HepG2 (cell line): Measurements from ENCODE around the gene ABCB6. TPM values are rescaled to one million over a fixed set of nuclear protein-coding genes. Genes with fewer than 3 reads are reported as not detected.

Experiments
- ATF3 ChIP-seq: sonication (generic); formaldehyde crosslinking; IDR thresholded peaks from 2 replicates; pipeline ENCODE4 v1.4.0; 2020; ENCODE audit warnings: missing genetic modification reagents
- CBX2 ChIP-seq, 2 experiments: fragments of 200-600 bp in 1 of 2; sonication (generic); formaldehyde crosslinking in 1 of 2; IDR thresholded peaks; 2 replicates each; pipeline versions ENCODE4 v1.7.0 to v1.8.1; 2018 to 2022; ENCODE audit warnings: low read depth in 2 of 2, low read length in 1 of 2, mild to moderate bottlenecking in 1 of 2, missing genetic modification reagents in 1 of 2
- EHMT2 ChIP-seq: fragments of 200-600 bp; sonication (generic); IDR thresholded peaks from 2 replicates; pipeline ENCODE4 v1.7.0; 2017; ENCODE audit warnings: antibody characterized with exemption, low read depth, low read length, borderline replicate concordance
- EP300 ChIP-seq, 3 experiments: sonication (generic) in 1 of 3; formaldehyde crosslinking in 1 of 3; IDR thresholded peaks; 2 replicates each; pipeline versions ENCODE4 v1.5.1 to v1.6.1; 2011 to 2020; ENCODE audit warnings: low read depth in 2 of 3, low read length in 2 of 3, borderline replicate concordance in 1 of 3, improper control_type of control experiment in 1 of 3, mild to moderate bottlenecking in 1 of 3, missing genetic modification reagents in 1 of 3, moderate library complexity in 1 of 3
- GLMP ChIP-seq: sonication (generic); formaldehyde crosslinking; IDR thresholded peaks from 2 replicates; pipeline ENCODE4 v1.9.0; 2021; ENCODE audit warnings: missing genetic modification reagents, mild to moderate bottlenecking, borderline replicate concordance
- GPN1 ChIP-seq: sonication (generic); formaldehyde crosslinking; IDR thresholded peaks from 2 replicates; pipeline ENCODE4 v1.5.1; 2020; ENCODE audit warnings: missing genetic modification reagents, borderline replicate concordance
- KAT8 ChIP-seq: IDR thresholded peaks from 2 replicates; pipeline ENCODE4 v1.6.1; 2016; ENCODE audit warnings: missing genetic modification reagents, missing compliant biosample characterization
- MATR3 ChIP-seq: sonication (generic); formaldehyde crosslinking; IDR thresholded peaks from 2 replicates; pipeline ENCODE4 v1.4.0; 2020; ENCODE audit warnings: missing genetic modification reagents
- MAZ ChIP-seq, 2 experiments: sonication (generic) in 1 of 2; formaldehyde crosslinking in 1 of 2; IDR thresholded peaks; 2 replicates each; pipeline versions ENCODE4 v1.5.0 to v1.6.1; 2012 to 2020; ENCODE audit warnings: low read depth in 2 of 2, mild to moderate bottlenecking in 2 of 2, borderline replicate concordance in 1 of 2, improper control_type of control experiment in 1 of 2, low read length in 1 of 2, missing genetic modification reagents in 1 of 2, moderate library complexity in 1 of 2
- MIER2 ChIP-seq: IDR thresholded peaks from 2 replicates; pipeline ENCODE4 v1.6.1; 2016; ENCODE audit warnings: missing biosample characterization, missing genetic modification reagents
- NFIC ChIP-seq: IDR thresholded peaks from 2 replicates; pipeline ENCODE4 v1.6.1; 2012; ENCODE audit warnings: mild to moderate bottlenecking, low read length, inconsistent platforms
- XBP1 ChIP-seq: sonication (generic); formaldehyde crosslinking; IDR thresholded peaks from 2 replicates; pipeline ENCODE4 v1.5.0; 2020; ENCODE audit warnings: missing genetic modification reagents
- ZNF10 ChIP-seq: sonication (generic); formaldehyde crosslinking; IDR thresholded peaks from 2 replicates; pipeline ENCODE4 v1.4.0; 2020; ENCODE audit warnings: mild to moderate bottlenecking, low read depth, missing genetic modification reagents, borderline replicate concordance
- ZNF142 ChIP-seq: sonication (generic); formaldehyde crosslinking; IDR thresholded peaks from 2 replicates; pipeline ENCODE4 v1.4.0; 2020; ENCODE audit warnings: missing genetic modification reagents
- ZNF333 ChIP-seq: sonication (generic); formaldehyde crosslinking; IDR thresholded peaks from 2 replicates; pipeline ENCODE4 v1.4.0; 2020; ENCODE audit warnings: mild to moderate bottlenecking, missing genetic modification reagents, borderline replicate concordance
- ZNF441 ChIP-seq: sonication (generic); formaldehyde crosslinking; IDR thresholded peaks from 2 replicates; pipeline ENCODE4 v1.7.0; 2021; ENCODE audit warnings: missing genetic modification reagents, borderline replicate concordance
- ZNF577 ChIP-seq: sonication (generic); formaldehyde crosslinking; IDR thresholded peaks from 2 replicates; pipeline ENCODE4 v1.4.0; 2020; ENCODE audit warnings: mild to moderate bottlenecking, low read depth, missing genetic modification reagents, borderline replicate concordance
- polyA plus RNA-seq, 8 experiments: library from polyadenylated mRNA; depleted of rRNA in 3 of 8; stranded (reverse) in 7 of 8; unstranded in 1 of 8; fragments of >200 nt; fragmentation: Illumina TruSeq in 4 of 8; extraction: Trizol in 4 of 8; gene quantifications; 2 replicates each; pipeline versions ENCODE4 v1.2.1 to v1.2.3, GENCODE V29; 2011 to 2016; ENCODE audit warnings: low read depth in 4 of 8, missing spikeins in 1 of 8, mixed read lengths in 1 of 8; ENCODE audit not compliant: insufficient read depth in 1 of 8
- total RNA-seq, 5 experiments: library from RNA; depleted of rRNA; stranded (reverse); fragments of >200 nt; fragmentation: Illumina TruSeq; extraction: Trizol; gene quantifications; 2 replicates each; pipeline ENCODE4 v1.2.3, GENCODE V29; 2016; ENCODE audit warnings: low read depth in 1 of 5

ABCB6 gene
- total and polyA plus RNA-seq, 2 of the 13 experiments (the other 11 are each of a cell fraction or from before 2014, with no cell fraction given): 91.1 to 137 TPM

GRCh38 chr2:219160186-219161017, 58.4 kb downstream of the ABCB6 start, which contains the start of gene NHEJ1 (continued):
- no peak for TF ChIP-seq MATR3
- no peak for TF ChIP-seq NFIC
- no peak for TF ChIP-seq ZNF577 (CRISPR knock-in tag)
- TF ChIP-seq ZNF441 (CRISPR knock-in tag): peak; percentile 80
- TF ChIP-seq CBX2 (IDR thresholded peaks at IDR 0.05; ENCODE audit: low read depth, low read length): no peak
- TF ChIP-seq CBX2 (CRISPR knock-in tag; IDR thresholded peaks at IDR 0.05; ENCODE audit: low read depth): no peak
- TF ChIP-seq ATF3 (CRISPR knock-in tag): no peak; the same call in none of the 2 replicates
- TF ChIP-seq MAZ (IDR thresholded peaks at IDR 0.05; ENCODE audit: borderline replicate concordance, low read depth, low read length): peak; percentile 69
- peak; percentile 95 for TF ChIP-seq MAZ (CRISPR knock-in tag; IDR thresholded peaks at IDR 0.05; ENCODE audit: low read depth)
- TF ChIP-seq EP300 (IDR thresholded peaks at IDR 0.05; ENCODE audit: low read depth in 2 of 2, low read length in 2 of 2): no peak
- TF ChIP-seq EP300 (CRISPR knock-in tag; IDR thresholded peaks at IDR 0.05; ENCODE audit: borderline replicate concordance): no peak; the same call in 1 of the 2 replicates
- peak; percentile 55; the same call in 1 of the 2 replicates for TF ChIP-seq GPN1 (CRISPR knock-in tag)
- 0 out of 2 replicates have a peak, but pooled peaks have one; percentile 78 for TF ChIP-seq XBP1 (CRISPR knock-in tag)
- peak; percentile 93 for TF ChIP-seq KAT8 (CRISPR knock-in tag)
- peak; percentile 80 for TF ChIP-seq MIER2
- no peak for TF ChIP-seq GLMP (CRISPR knock-in tag)
- TF ChIP-seq EHMT2: no peak
- peak; percentile 84 for TF ChIP-seq ZNF142
- TF ChIP-seq ZNF333: no peak; the same call in 1 of the 2 replicates
- 0 out of 2 replicates have a peak, but pooled peaks have one; percentile 33 for TF ChIP-seq ZNF10 (CRISPR knock-in tag)
